NB4 (cell line): ENCODE results near the gene VAPB.

ENCODE experiments used
- POLR2A ChIP-seq: IDR thresholded peaks from 2 replicates; pipeline ENCODE4 v1.6.1; 2011; ENCODE audit warnings: mild to moderate bottlenecking; ENCODE audit not compliant: insufficient read length; ENCODE audit errors: extremely low read depth
- TF ChIP-seq, protein P1 (sequence below): IDR thresholded peaks from one replicate; pipeline ENCODE4 v1.5.1; 2012; ENCODE audit warnings: low read depth, low read length
- TF ChIP-seq, protein P2 (sequence below): IDR thresholded peaks from 2 replicates; pipeline ENCODE4 v1.6.1; 2011; ENCODE audit warnings: low read depth, low read length

DNA sequence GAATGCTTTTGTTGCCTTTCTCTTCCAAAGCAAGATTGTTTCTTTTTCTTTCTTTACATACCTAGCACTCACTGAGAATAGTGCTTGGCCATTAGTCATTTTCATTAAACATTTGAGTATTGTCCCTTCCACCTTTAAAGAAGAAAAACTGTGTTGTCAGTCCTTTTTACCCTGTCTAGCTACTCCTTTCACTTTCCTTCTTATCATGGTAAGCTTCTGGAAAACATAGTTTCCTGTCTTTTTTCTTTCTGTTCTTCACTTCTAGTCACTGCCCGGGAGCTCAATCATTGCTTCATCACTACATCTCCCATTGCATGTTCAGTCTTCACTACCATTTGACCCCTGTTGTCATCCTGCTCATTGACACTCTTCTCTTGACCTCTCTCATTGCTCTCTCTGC is 12.1 kb downstream of the VAPB start:
- TF ChIP-seq, protein P1, sequence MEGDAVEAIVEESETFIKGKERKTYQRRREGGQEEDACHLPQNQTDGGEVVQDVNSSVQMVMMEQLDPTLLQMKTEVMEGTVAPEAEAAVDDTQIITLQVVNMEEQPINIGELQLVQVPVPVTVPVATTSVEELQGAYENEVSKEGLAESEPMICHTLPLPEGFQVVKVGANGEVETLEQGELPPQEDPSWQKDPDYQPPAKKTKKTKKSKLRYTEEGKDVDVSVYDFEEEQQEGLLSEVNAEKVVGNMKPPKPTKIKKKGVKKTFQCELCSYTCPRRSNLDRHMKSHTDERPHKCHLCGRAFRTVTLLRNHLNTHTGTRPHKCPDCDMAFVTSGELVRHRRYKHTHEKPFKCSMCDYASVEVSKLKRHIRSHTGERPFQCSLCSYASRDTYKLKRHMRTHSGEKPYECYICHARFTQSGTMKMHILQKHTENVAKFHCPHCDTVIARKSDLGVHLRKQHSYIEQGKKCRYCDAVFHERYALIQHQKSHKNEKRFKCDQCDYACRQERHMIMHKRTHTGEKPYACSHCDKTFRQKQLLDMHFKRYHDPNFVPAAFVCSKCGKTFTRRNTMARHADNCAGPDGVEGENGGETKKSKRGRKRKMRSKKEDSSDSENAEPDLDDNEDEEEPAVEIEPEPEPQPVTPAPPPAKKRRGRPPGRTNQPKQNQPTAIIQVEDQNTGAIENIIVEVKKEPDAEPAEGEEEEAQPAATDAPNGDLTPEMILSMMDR, result no peak
- TF ChIP-seq POLR2A, result no peak
- TF ChIP-seq, protein P2, sequence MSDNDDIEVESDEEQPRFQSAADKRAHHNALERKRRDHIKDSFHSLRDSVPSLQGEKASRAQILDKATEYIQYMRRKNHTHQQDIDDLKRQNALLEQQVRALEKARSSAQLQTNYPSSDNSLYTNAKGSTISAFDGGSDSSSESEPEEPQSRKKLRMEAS, result no peak
